ENCODE results near the gene KIF5A.

The KIF5A gene

GRCh38 chr12:57614178-57614947, 64.5 kb downstream of the KIF5A start:
- Histone ChIP-seq H3K27me3 (ENCODE audit: low read depth, low read length) (no peaks in the 10 kb centered on the region), H3K36me3 (replicated peaks; ENCODE audit: low read depth, low read length) (peaks cover 4% of the 10 kb centered on the region), H3K79me2 (ENCODE audit: low read length) (no peaks in the 10 kb centered on the region), H4K20me1 (ENCODE audit: insufficient read depth, low read length) (no peaks in the 10 kb centered on the region), H3K27ac (ENCODE audit: low read length) (peak overlapping the region; percentile 30; the same call in 1 of the 2 replicates), H3K9me3 (ENCODE audit: insufficient read depth, low read length) (no peaks in the 10 kb centered on the region), H3K9ac (ENCODE audit: low read length) (no peak overlapping the region), H3K4me2 (ENCODE audit: low read length) (peak overlapping the region; percentile 56), H3K4me3 (ENCODE audit: low read length) (peak overlapping the region; percentile 26), H2AFZ (ENCODE audit: low read depth, low read length) (no peak overlapping the region), H3K4me1 (ENCODE audit: low read length) (peaks cover 28% of the 10 kb centered on the region)
- TF ChIP-seq CTCF (IDR thresholded peaks at IDR 0.05; ENCODE audit: low read depth, low read length), result no peak
- no peak for TF ChIP-seq EZH2phosphoT487 (IDR thresholded peaks at IDR 0.05; ENCODE audit: low read depth)

- Histone ChIP-seq H3K4me3 (ENCODE audit: low read length) (no peak overlapping the region), H3K9me3 (ENCODE audit: insufficient read depth, low read length) (no peaks in the 10 kb centered on the region), H3K9ac (ENCODE audit: low read length) (no peak overlapping the region), H3K79me2 (ENCODE audit: low read length) (no peaks in the 10 kb centered on the region), H3K27me3 (ENCODE audit: low read depth, low read length) (no peaks in the 10 kb centered on the region), H3K36me3 (replicated peaks; ENCODE audit: low read depth, low read length) (peaks cover 4% of the 10 kb centered on the region), H4K20me1 (ENCODE audit: insufficient read depth, low read length) (no peaks in the 10 kb centered on the region), H3K4me1 (ENCODE audit: low read length) (peaks cover 28% of the 10 kb centered on the region), H3K4me2 (ENCODE audit: low read length) (peak overlapping the region; percentile 56; the same call in 1 of the 2 replicates), H2AFZ (ENCODE audit: low read depth, low read length) (no peak overlapping the region), H3K27ac (ENCODE audit: low read length) (no peak overlapping the region)
- TF ChIP-seq EZH2phosphoT487 (IDR thresholded peaks at IDR 0.05; ENCODE audit: low read depth) (no peak), CTCF (IDR thresholded peaks at IDR 0.05; ENCODE audit: low read depth, low read length) (no peak)
These were observed 65.2 kb downstream of the KIF5A start for GRCh38 chr12:57614948-57615500.

- no peaks in the 10 kb centered on the region for H4K20me1 ChIP-seq (ENCODE audit: insufficient read depth, low read length)
- no peak overlapping the region for H3K4me2 ChIP-seq (ENCODE audit: low read length)
- no peak overlapping the region for H3K4me3 ChIP-seq (ENCODE audit: low read length)
- H2AFZ ChIP-seq (ENCODE audit: low read depth, low read length), result no peak overlapping the region
- no peaks in the 10 kb centered on the region for H3K9me3 ChIP-seq (ENCODE audit: insufficient read depth, low read length)
- no peaks in the 10 kb centered on the region for H3K27me3 ChIP-seq (ENCODE audit: low read depth, low read length)
- no peak overlapping the region for H3K9ac ChIP-seq (ENCODE audit: low read length)
- no peaks in the 10 kb centered on the region for H3K79me2 ChIP-seq (ENCODE audit: low read length)
- TF ChIP-seq CTCF (IDR thresholded peaks at IDR 0.05; ENCODE audit: low read depth, low read length), result no peak
- TF ChIP-seq EZH2phosphoT487 (IDR thresholded peaks at IDR 0.05; ENCODE audit: low read depth), result no peak
- no peak overlapping the region for H3K27ac ChIP-seq (ENCODE audit: low read length)
- H3K36me3 ChIP-seq (replicated peaks; ENCODE audit: low read depth, low read length), result peaks cover 4% of the 10 kb centered on the region
- H3K4me1 ChIP-seq (ENCODE audit: low read length), result peaks cover 27% of the 10 kb centered on the region
These were observed 65.8 kb downstream of the KIF5A start for GRCh38 chr12:57615637-57616036.

- peaks cover 22% of the 10 kb centered on the region for H3K4me1 ChIP-seq (ENCODE audit: low read length)
- H3K4me2 ChIP-seq (ENCODE audit: low read length), result no peak overlapping the region
- TF ChIP-seq CTCF (IDR thresholded peaks at IDR 0.05; ENCODE audit: low read depth, low read length) (no peak), EZH2phosphoT487 (IDR thresholded peaks at IDR 0.05; ENCODE audit: low read depth) (no peak)
These were observed 66.7 kb downstream of the KIF5A start for GRCh38 chr12:57616383-57617101.

More at GRCh38 chr12:57616383-57617101, 66.7 kb downstream of the KIF5A start:
- H4K20me1 ChIP-seq (ENCODE audit: insufficient read depth, low read length), result no peaks in the 10 kb centered on the region
- no peak overlapping the region for H3K27ac ChIP-seq (ENCODE audit: low read length)
- H3K79me2 ChIP-seq (ENCODE audit: low read length), result no peaks in the 10 kb centered on the region
- H3K36me3 ChIP-seq (replicated peaks; ENCODE audit: low read depth, low read length), result peaks cover 4% of the 10 kb centered on the region
- H3K9ac ChIP-seq (ENCODE audit: low read length), result no peak overlapping the region
- no peak overlapping the region for H2AFZ ChIP-seq (ENCODE audit: low read depth, low read length)
- H3K4me3 ChIP-seq (ENCODE audit: low read length), result no peak overlapping the region
- H3K9me3 ChIP-seq (ENCODE audit: insufficient read depth, low read length), result no peaks in the 10 kb centered on the region
- H3K27me3 ChIP-seq (ENCODE audit: low read depth, low read length), result no peaks in the 10 kb centered on the region

All from OCI-LY3 (cell line).